Gastrocnemius medialis (tissue), 4 donors: ENCODE measurements around the gene CEND1. TPM values are rescaled to one million over a fixed set of nuclear protein-coding genes. Genes with fewer than 3 reads are reported as not detected.

Experiments used
- ATAC-seq, 2 donors: fragments of 150-250 bp; one replicate each; pipeline ENCODE4 v1.9.1; 2016
- DNase-seq, 2 donors: peaks; one replicate each; pipeline ENCODE4 v3.0.0-alpha.2; 2019
- H3K27ac ChIP-seq, 4 donors: fragments of 200-600 bp; sonication (generic); 1 replicate in 1 of 4; 2 replicates in 3 of 4; pipeline ENCODE4 v1.5.1; 2016 to 2018; ENCODE audit warnings: mild to moderate bottlenecking in 2 of 4, moderate library complexity in 1 of 4
- H3K27me3 ChIP-seq, 3 donors: fragments of 200-600 bp; sonication (generic) in 2 of 3; 1 replicate in 1 of 3; 2 replicates in 2 of 3; pipeline versions ENCODE4 v1.5.1 to v1.6.0; 2016 to 2019; ENCODE audit warnings: mild to moderate bottlenecking in 1 of 3, moderate library complexity in 1 of 3
- H3K36me3 ChIP-seq, 2 donors: fragments of 200-600 bp; sonication (generic) in 1 of 2; one replicate each; pipeline ENCODE4 v1.5.1; 2017 to 2018
- H3K4me1 ChIP-seq, 2 donors: fragments of 200-600 bp; sonication (generic) in 1 of 2; one replicate each; pipeline ENCODE4 v1.5.1; 2016 to 2017; ENCODE audit warnings: mild to moderate bottlenecking in 2 of 2
- H3K4me3 ChIP-seq, 4 donors: fragments of 200-600 bp; sonication (generic) in 3 of 4; 1 replicate in 1 of 4; 2 replicates in 3 of 4; pipeline ENCODE4 v1.5.1; 2016 to 2019; ENCODE audit warnings: mild to moderate bottlenecking in 2 of 4
- H3K9me3 ChIP-seq, 3 donors: fragments of 200-600 bp; sonication (generic) in 2 of 3; 1 replicate in 1 of 3; 2 replicates in 2 of 3; pipeline ENCODE4 v1.5.1; 2016 to 2019
- CTCF ChIP-seq, 5 experiments: fragments of 450-650 bp in 3 of 5; fragments of 200-600 bp in 2 of 5; sonication (generic) in 2 of 5; IDR thresholded peaks in 4 of 5; conservative IDR thresholded peaks in 1 of 5; 1 replicate in 4 of 5; 2 replicates in 1 of 5; pipeline ENCODE4 v1.5.1; 2016 to 2019; ENCODE audit warnings: antibody characterized with exemption in 5 of 5, mild to moderate bottlenecking in 3 of 5, moderate library complexity in 3 of 5
- POLR2A ChIP-seq, 2 donors: fragments of 450-650 bp; IDR thresholded peaks; one replicate each; pipeline ENCODE4 v1.6.1; 2017; ENCODE audit warnings: antibody characterized with exemption in 2 of 2, mild to moderate bottlenecking in 2 of 2, moderate library complexity in 2 of 2
- in situ Hi-C, 4 donors: fragments of 200-750 bp; cut with MboI; loops; one replicate each; pipeline versions ENCODE4 v1.15.0 to v1.8.0; 2017; ENCODE audit warnings: low sequenced_read_pairs in 4 of 4
- intact Hi-C: fragments of 100-400 bp; cut with DNase I; formaldehyde crosslinking; loops from one replicate; pipeline ENCODE4 v1.15.1; 2023; ENCODE audit warnings: low total_unique reads
- total RNA-seq, 4 donors: library from RNA; depleted of rRNA; stranded (reverse); fragments of >200 nt; gene quantifications; one replicate each; pipeline versions ENCODE4 v1.1.0 to v1.2.3, GENCODE V29; 2016

CEND1 gene
- total RNA-seq, 4 donors from 2014 or later: 0.20 TPM; not detected in 3

DNA sequence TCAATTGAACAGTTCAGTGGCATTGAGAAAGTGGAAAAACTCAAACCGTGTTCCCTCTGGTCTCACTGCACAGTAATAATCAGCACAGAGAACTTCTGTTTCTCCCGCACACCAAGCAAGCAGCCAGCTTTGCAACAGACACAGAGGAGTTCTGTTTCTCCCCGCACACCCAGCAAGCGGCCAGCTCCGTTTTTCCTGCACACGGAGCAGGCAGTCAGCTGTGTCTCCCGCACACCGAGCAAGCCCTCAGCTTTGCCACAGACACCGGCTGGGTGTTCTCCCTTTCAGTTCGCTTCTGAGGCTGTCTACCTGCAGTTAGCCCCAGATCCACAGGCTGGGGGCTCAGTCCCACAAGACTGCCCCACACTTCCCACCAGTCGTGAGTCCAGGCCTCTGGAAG is 52.5 kb downstream of the CEND1 start:
- in situ Hi-C loops: loop anchor here in 1 of 4 donors (25.0 kb wide), 1 partner anchor 175 kb away; the partner anchor contains the start of genes LMNTD2 and RASSF7
- Histone ChIP-seq H3K4me3 (no peak overlapping the region), H3K27me3 (peaks cover 0 to 9% (median 0%) of the 10 kb centered on the region in 3 donors), H3K9me3 (no peaks in the 10 kb centered on the region), H3K4me1 (no peaks in the 10 kb centered on the region), H3K36me3 (no peaks in the 10 kb centered on the region), H3K27ac (no peak overlapping the region)
- no peak for DNase-seq
- no peak for ATAC-seq
- intact Hi-C loops: no loop called here
- TF ChIP-seq POLR2A (IDR thresholded peaks at IDR 0.05): no peak
- no peak for TF ChIP-seq CTCF (IDR thresholded peaks at IDR 0.05 in 4 of 5, conservative IDR thresholded peaks at IDR 0.05 in 1 of 5)

Other genes starting within 250 kb of the CEND1 start
- 1 to 10 TPM in 1 of 4 donors, under 1 TPM in 1, not detected in 2; 0.13 to 1.5 TPM for gene LMNTD2, start 229.4 kb downstream of the CEND1 start, total RNA-seq
- gene RASSF7, start 229.1 kb downstream of the CEND1 start, total RNA-seq: 1 to 10 TPM in 1 of 4 donors, under 1 TPM in 3; 0.56 to 2.4 (median 0.70) TPM
- 10 to 100 TPM in 3 of 4 donors, 1 to 10 TPM in 1; 9.2 to 22.6 (median 20.8) TPM for gene PHRF1, start 213.6 kb downstream of the CEND1 start, total RNA-seq
- 10 to 100 TPM; 15.5 to 37.1 (median 26.3) TPM for gene IRF7, start 174.1 kb downstream of the CEND1 start, total RNA-seq
- gene CDHR5, start 165.1 kb downstream of the CEND1 start, total RNA-seq: 1 to 10 TPM in 1 of 4 donors, under 1 TPM in 1, not detected in 2; 0.95 to 1.8 TPM
- gene SCT, start 162.9 kb downstream of the CEND1 start, total RNA-seq: not detected
- gene DRD4, start 152.8 kb downstream of the CEND1 start, total RNA-seq: not detected
- gene DEAF1, start 94.9 kb downstream of the CEND1 start, total RNA-seq: 10 to 100 TPM; 14.8 to 42.4 (median 25.2) TPM
- gene TMEM80, start 94.3 kb downstream of the CEND1 start, total RNA-seq: 10 to 100 TPM in 3 of 4 donors, 1 to 10 TPM in 1; 3.2 to 22.3 (median 14.3) TPM
- gene EPS8L2, start 83.9 kb downstream of the CEND1 start, total RNA-seq: 1 to 10 TPM in 3 of 4 donors, under 1 TPM in 1; 0.42 to 3.3 (median 1.8) TPM
- gene TALDO1, start 42.6 kb downstream of the CEND1 start, total RNA-seq: 100 to 1,000 TPM in 3 of 4 donors, 10 to 100 TPM in 1; 98.6 to 167 (median 153) TPM
- 10 to 100 TPM in 2 of 4 donors, 1 to 10 TPM in 2; 3.5 to 10.6 (median 9.4) TPM for gene GATD1, start 12.6 kb downstream of the CEND1 start, total RNA-seq
- gene SLC25A22, start 8.2 kb upstream of the CEND1 start, total RNA-seq: 1 to 10 TPM in 2 of 4 donors, under 1 TPM in 1, not detected in 1; 0.80 to 1.5 (median 1.0) TPM
- 10 to 100 TPM in 2 of 4 donors, 1 to 10 TPM in 2; 6.3 to 35.7 (median 10.2) TPM for gene PIDD1, start 15.1 kb upstream of the CEND1 start, total RNA-seq
- 100 to 1,000 TPM; 314 to 600 (median 440) TPM for gene RPLP2, start 19.9 kb upstream of the CEND1 start, total RNA-seq
- 10 to 100 TPM; 58.9 to 93.3 (median 91.7) TPM for gene PNPLA2, start 28.8 kb upstream of the CEND1 start, total RNA-seq
- 1 to 10 TPM; 3.3 to 4.5 (median 4.0) TPM for gene CRACR2B, start 37.8 kb upstream of the CEND1 start, total RNA-seq
- gene CD151, start 42.9 kb upstream of the CEND1 start, total RNA-seq: 100 to 1,000 TPM in 3 of 4 donors, 10 to 100 TPM in 1; 77.0 to 206 (median 169) TPM
- 10 to 100 TPM; 66.0 to 94.6 (median 81.2) TPM for gene POLR2L, start 52.4 kb upstream of the CEND1 start, total RNA-seq
- gene TSPAN4, start 52.8 kb upstream of the CEND1 start, total RNA-seq: 10 to 100 TPM; 14.4 to 34.8 (median 21.5) TPM
- gene CHID1, start 120.7 kb upstream of the CEND1 start, total RNA-seq: 10 to 100 TPM; 23.3 to 43.2 (median 33.1) TPM
- 10 to 100 TPM; 21.2 to 26.1 (median 25.7) TPM for gene AP2A2, start 135.8 kb upstream of the CEND1 start, total RNA-seq
- gene MUC6, start 246.6 kb upstream of the CEND1 start, total RNA-seq: not detected